ELR (cell line): ENCODE measurements around the gene FBXO2.

Experiments used
- DNase-seq: peaks from one replicate; pipeline ENCODE4 v3.0.0-alpha.2; 2015; ENCODE audit warnings: low read depth

FBXO2 gene

GRCh38 chr1:11682287-11682771 is 28.1 kb upstream of the FBXO2 start:
- DNase-seq = no peak

- peak; percentile 85 for DNase-seq
Observed at GRCh38 chr1:11681071-11681771, 27.0 kb upstream of the FBXO2 start, which contains the start of gene MAD2L2. Gene MAD2L2 (minus strand): TSS chr1:11681148. CDS start chr1:11680601, 547 bp downstream.

- no peak for DNase-seq
Observed at GRCh38 chr1:11680270-11681070, 26.2 kb upstream of the FBXO2 start.

- DNase-seq = no peak
Observed at GRCh38 chr1:11678442-11678841, 24.2 kb upstream of the FBXO2 start.

- DNase-seq = no peak
Observed at GRCh38 chr1:11676386-11677103, 22.3 kb upstream of the FBXO2 start.

GRCh38 chr1:11675325-11675724 is 21.1 kb upstream of the FBXO2 start:
- DNase-seq = no peak

- DNase-seq = no peak
Observed at GRCh38 chr1:11674488-11674887, 20.3 kb upstream of the FBXO2 start.

- no peak for DNase-seq
Observed at GRCh38 chr1:11673089-11673769, 19.0 kb upstream of the FBXO2 start.

- no peak for DNase-seq
Observed at GRCh38 chr1:11671544-11672286, 17.5 kb upstream of the FBXO2 start.

- no peak for DNase-seq
Observed at GRCh38 chr1:11671205-11671543, 16.9 kb upstream of the FBXO2 start.

- DNase-seq = no peak
Observed at GRCh38 chr1:11670747-11671146, 16.5 kb upstream of the FBXO2 start.

GRCh38 chr1:11668516-11668915 is 14.3 kb upstream of the FBXO2 start:
- no peak for DNase-seq

- DNase-seq = peak; percentile 35
Observed at GRCh38 chr1:11664336-11665065, 10.3 kb upstream of the FBXO2 start.

GRCh38 chr1:11661103-11661502 is 6.9 kb upstream of the FBXO2 start:
- no peak for DNase-seq

- DNase-seq = no peak
Observed at GRCh38 chr1:11659748-11660147, 5.5 kb upstream of the FBXO2 start.

- no peak for DNase-seq
Observed at GRCh38 chr1:11658542-11658941, 4.3 kb upstream of the FBXO2 start.

GRCh38 chr1:11657654-11658053 is 3.4 kb upstream of the FBXO2 start:
- DNase-seq = no peak

- DNase-seq = no peak
Observed at GRCh38 chr1:11654939-11655808, 945 bp upstream of the FBXO2 start.

- no peak for DNase-seq
Observed at GRCh38 chr1:11653861-11654136, 430 bp downstream of the FBXO2 start.
